GM18502 (cell line): ENCODE measurements around the gene CCL3.
"Not testable (repeated sequence)": the region's sequence is repeated elsewhere in the genome, so short reads cannot be mapped to it uniquely, and the experiment has no call there.

Source experiments
- ATAC-seq: cut with Tn5 transposase; IDR thresholded peaks from one replicate; pipeline ENCODE4 v1.9.1; 2021; ENCODE audit warnings: mild to moderate bottlenecking; ENCODE audit not compliant: unreplicated experiment, poor library complexity

CCL3 gene

DNA sequence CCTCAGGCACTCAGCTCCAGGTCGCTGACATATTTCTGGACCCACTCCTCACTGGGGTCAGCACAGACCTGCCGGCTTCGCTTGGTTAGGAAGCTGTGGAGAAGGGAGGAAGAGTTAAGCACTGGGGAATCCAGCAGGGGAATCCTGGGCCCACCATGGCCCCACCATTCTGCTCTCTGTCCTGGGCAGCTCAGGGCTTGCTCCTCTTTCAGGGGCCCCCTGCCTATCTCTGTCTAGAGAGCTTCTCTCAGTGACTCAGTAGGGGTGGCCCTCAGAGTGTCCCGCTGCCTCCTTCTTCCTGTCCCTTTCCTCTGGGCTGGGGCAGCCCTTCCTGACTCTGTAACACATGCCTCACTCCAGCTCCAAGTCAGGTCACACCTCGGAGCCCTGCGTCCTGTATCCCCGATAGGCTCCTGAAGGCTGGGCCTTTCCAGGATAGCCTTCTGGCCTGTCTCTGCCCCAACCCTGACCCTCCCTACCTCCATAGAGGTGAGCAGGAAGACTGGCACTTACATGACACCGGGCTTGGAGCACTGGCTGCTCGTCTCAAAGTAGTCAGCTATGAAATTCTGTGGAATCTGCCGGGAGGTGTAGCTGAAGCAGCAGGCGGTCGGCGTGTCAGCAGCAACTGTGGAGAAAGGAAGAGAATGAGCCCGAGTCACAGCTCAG, 1.1 kb downstream of the CCL3 start:
- no peak for ATAC-seq

GRCh38 chr17:36087897-36088572, 1.9 kb downstream of the CCL3 start:
- not testable (repeated sequence) for ATAC-seq

- not testable (repeated sequence) for ATAC-seq
Observed at GRCh38 chr17:36087471-36087870, 2.5 kb downstream of the CCL3 start.

GRCh38 chr17:36086791-36087190, 3.2 kb downstream of the CCL3 start:
- no peak for ATAC-seq

DNA sequence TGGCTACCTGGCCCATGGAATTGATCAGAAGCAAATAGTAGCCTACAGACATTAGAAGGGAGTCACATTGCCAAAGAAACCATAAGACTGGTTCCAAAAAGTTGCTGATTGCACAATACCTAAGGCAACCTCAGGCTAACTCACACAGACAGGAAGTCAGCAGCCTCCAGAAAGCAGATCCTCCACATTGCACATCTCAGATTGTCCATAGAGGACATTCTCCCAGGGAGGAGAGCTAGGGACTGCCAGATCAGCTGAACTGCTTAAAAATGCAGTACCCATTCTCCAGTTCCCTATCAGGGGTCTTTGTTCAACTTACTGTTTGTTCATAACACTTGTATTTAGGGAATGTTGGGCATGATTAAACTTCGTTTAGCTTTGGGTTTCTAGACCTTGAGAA, 4.2 kb downstream of the CCL3 start:
- no peak for ATAC-seq

DNA sequence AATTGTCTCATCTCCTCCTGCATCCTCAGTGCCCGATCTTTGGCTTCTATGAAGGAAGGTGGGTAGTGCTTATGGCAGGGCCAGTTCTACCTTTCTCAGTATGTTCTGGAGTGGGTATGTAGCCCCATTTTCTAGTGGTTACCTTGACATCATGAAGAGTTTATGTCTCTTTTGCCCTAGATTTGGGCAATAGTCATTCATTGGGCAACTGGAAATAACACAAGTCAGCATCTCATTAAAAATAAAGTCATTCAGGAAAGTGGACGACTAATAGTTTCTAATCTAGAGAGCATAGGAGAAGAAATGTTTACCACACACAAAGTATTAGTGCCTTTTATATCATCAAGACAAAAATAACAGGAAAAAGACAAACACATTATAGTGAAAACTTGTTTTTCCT, 6.3 kb downstream of the CCL3 start:
- not testable (repeated sequence) for ATAC-seq

GRCh38 chr17:36082482-36083120, 7.3 kb downstream of the CCL3 start:
- peak; percentile 62 for ATAC-seq

DNA sequence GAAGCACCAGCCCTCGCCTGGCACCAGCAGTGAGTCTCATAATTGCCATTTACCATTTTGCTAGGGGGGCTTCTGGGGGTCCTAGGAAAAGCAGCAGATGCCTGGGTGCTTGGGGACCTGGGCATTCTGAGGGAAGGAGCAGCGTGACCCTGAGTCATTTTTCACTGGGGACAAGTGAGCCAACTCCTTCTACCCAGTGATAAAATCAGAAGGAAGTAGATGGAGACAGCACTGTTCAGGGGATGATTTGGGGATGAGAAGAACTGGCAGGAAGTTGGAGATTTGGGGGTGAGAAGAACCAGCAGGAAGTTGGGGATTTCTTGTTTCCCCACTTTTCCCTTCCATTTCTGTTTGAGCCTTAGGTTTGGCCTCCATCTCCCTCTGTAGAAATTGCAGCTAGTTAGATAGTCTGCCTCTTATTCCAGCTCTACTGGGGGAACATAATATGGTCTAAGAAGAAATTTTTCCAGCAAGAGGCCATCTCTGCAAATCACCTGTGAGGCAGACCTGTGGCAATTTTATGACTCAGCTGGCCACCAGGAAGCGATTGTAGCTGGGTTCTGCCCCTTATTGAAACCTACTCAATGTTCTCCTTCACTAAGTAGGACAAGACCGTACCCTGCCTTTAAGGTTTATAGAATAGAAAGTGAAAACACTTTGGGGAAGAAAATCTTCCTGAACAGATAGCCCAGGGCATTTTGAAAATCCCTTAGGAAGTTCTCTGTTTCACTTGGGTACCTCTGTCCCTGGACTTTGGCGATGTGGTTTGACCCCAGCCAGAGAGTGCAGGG, 8.1 kb downstream of the CCL3 start:
- peak; percentile 39 for ATAC-seq

- no peak for ATAC-seq
Observed at GRCh38 chr17:36074365-36074764, 15.6 kb downstream of the CCL3 start.

DNA sequence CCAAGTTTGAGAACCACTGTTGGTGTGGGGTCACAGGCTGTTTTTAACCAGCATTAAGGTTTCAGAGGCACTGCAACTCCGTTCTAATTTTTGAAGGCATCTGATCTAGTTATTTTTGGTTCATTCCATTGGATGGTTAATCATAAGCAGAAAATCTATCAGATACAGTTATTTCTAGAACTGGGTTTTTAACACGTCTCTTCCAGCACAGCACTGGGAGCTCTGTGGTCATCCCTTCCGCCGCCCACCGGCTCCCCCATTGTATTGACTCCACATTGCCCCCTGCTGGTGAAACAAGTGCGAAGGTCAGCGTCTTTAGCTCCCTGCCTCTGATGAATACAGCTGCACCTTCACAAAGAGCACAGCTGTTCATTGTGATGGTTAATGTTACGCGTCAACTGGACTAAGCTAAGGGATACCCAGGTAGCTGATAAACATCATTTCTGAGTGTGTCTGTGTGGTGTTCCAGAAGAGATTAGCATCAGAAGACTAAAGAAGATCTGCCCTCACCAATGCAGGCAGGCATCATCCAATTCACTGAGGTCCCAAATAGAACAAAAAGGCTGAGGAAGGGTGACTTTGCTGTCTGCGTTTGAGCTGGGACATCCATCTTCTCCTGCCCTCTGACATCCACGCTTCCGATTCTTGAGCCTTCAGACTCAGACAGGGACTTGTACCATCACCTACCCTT, 17.4 kb downstream of the CCL3 start:
- ATAC-seq, result no peak

DNA sequence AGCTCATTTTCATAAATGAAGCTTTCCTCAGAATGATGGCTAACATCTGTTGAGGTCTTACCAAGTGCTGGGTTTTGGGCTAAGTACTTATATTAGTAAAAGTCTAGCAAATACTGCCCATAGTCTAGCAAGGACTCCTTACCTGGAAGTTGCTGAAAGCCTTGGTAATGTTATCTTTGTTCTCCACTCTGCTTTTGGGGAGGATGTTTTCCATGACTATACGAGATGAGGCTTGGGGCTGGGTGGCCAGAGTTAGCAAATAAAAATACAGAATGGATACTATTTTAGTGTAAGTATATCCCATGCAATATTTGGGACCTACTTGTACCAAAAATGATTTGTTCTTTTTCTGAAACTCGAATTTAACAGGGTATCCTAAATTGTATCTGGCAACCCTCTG, 18.2 kb downstream of the CCL3 start:
- ATAC-seq, result no peak

GRCh38 chr17:36070427-36070826, 19.5 kb downstream of the CCL3 start:
- no peak for ATAC-seq

DNA sequence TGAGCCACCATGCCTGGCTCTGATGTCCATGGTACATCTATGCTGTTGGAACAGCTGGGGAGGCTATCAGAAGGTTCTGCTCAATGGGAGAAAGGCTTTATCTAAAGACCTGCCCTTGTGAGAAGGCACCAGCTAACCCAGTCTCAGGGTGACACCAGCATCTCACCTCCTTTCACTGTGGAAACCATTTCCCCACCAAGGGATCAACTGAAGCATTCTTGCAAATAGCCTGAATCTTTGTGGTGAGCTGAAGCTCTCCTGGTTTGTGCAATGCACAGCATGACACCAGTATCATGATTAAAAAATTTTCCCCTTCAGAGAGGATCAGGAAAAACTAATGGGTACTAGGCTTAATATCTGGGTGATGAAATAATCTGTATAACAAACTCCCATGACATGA, 20.8 kb downstream of the CCL3 start:
- no peak for ATAC-seq

DNA sequence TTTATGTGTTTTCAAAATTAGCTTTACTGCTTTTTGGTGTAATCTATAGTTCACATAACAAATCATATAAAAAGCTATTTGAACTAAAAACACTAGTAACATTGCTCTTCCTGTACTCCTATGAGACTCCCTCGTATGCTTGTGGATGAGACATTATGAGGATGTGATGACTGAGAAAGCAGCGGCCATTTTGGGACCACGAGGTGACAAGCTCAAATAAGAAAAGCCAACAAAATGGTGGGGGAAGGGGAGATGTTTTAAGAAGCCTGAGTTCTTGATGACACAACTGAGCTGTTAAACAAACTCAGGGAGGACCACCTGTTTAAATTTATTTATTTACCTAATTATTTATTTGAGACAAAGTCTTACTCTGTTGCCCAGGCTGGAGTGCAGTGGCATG, 21.4 kb downstream of the CCL3 start:
- no peak for ATAC-seq

- ATAC-seq, result no peak
Observed at GRCh38 chr17:36066365-36066985, 23.5 kb downstream of the CCL3 start.

DNA sequence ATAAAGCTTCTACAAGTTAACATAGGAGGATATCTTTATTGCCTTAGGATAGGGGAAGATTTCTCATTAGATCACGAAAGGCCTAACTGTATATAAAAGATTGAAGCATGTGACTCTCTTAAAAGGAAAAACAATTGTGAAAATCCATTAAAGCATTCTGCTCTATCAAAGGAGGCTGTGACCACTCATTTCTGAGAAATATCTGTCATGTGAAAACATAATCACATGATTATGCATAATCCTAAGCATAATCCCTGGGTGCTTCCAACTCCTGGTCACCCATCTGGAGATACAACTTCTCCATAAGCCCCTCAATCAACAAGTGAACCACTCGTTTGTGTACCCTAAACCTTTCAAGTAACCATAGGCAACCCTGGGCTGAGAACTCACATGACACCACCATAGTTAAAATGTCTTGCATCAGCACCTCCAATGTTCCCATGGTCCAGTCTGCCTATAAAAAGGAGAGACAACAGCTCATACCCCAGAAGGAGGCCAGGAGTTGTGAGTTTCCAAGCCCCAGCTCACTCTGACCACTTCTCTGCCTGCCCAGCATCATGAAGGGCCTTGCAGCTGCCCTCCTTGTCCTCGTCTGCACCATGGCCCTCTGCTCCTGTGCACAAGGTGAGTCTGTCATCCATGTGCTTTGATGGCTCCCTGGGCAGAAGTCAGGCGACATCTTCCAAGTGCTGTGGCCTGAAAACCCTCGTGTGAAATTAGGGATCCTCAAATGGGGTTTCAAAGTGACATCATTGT, 26.0 kb downstream of the CCL3 start, which contains the start of gene CCL18:
TSS of gene CCL18 (plus strand) at position 487 of the 756 bp plus-strand sequence. CDS start at position 558, 71 bp downstream.
- ATAC-seq, result no peak

- no peak for ATAC-seq
Observed at GRCh38 chr17:36060816-36061215, 29.1 kb downstream of the CCL3 start.

GRCh38 chr17:36059406-36059805, 30.5 kb downstream of the CCL3 start:
- ATAC-seq, result no peak

GRCh38 chr17:36057911-36058310, 32.0 kb downstream of the CCL3 start:
- ATAC-seq, result no peak
